ENCODE results near the gene PSMG4. TPM values are rescaled to one million over a fixed set of nuclear protein-coding genes. Genes with fewer than 3 reads are reported as not detected.

The PSMG4 gene
- total and polyA plus RNA-seq, 7 donors, result 18.6 to 31.3 (median 23.5) TPM

GRCh38 chr6:3249821-3250220, 8.9 kb upstream of the PSMG4 start:
- WGBS, 3 donors, result 68 to 89% (median 73%) methylated on average over 3 of the region's 3 CpGs

GRCh38 chr6:3250231-3250675, 8.5 kb upstream of the PSMG4 start:
- H3K27me3 ChIP-seq (ENCODE audit: insufficient read depth in 3 of 3, low read length in 2 of 3), result peaks cover 0 to 35% (median 7%) of the 10 kb centered on the region in 3 donors
- DNase-seq (no peak), ATAC-seq (no peak)
- H3K27ac ChIP-seq, result no peak overlapping the region
- TF ChIP-seq, protein P1, sequence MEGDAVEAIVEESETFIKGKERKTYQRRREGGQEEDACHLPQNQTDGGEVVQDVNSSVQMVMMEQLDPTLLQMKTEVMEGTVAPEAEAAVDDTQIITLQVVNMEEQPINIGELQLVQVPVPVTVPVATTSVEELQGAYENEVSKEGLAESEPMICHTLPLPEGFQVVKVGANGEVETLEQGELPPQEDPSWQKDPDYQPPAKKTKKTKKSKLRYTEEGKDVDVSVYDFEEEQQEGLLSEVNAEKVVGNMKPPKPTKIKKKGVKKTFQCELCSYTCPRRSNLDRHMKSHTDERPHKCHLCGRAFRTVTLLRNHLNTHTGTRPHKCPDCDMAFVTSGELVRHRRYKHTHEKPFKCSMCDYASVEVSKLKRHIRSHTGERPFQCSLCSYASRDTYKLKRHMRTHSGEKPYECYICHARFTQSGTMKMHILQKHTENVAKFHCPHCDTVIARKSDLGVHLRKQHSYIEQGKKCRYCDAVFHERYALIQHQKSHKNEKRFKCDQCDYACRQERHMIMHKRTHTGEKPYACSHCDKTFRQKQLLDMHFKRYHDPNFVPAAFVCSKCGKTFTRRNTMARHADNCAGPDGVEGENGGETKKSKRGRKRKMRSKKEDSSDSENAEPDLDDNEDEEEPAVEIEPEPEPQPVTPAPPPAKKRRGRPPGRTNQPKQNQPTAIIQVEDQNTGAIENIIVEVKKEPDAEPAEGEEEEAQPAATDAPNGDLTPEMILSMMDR (IDR thresholded peaks at IDR 0.05), result no peak
- H3K9me3 ChIP-seq, result no peaks in the 10 kb centered on the region
- H3K4me3 ChIP-seq, result no peak overlapping the region
- intact Hi-C loops (cut with DNase I), result loop anchor here (5.0 kb wide), 3 partner anchors 123 to 258 kb away; no protein-coding TSS in a partner anchor
- H3K4me1 ChIP-seq, result peaks cover 4% of the 10 kb centered on the region
- WGBS, 3 donors, result 50 to 60% (median 55%) methylated on average over 9 of the region's 9 CpGs
- H3K36me3 ChIP-seq (ENCODE audit: insufficient read depth in 1 of 2, low read depth in 1 of 2), result no peaks in the 10 kb centered on the region

More at GRCh38 chr6:3249821-3250220, 8.9 kb upstream of the PSMG4 start:
- Histone ChIP-seq H3K9me3 (no peaks in the 10 kb centered on the region), H3K4me3 (no peak overlapping the region), H3K27me3 (ENCODE audit: insufficient read depth in 3 of 3, low read length in 2 of 3) (peaks cover 0 to 35% (median 7%) of the 10 kb centered on the region in 3 donors), H3K27ac (no peak overlapping the region), H3K4me1 (peaks cover 4% of the 10 kb centered on the region), H3K36me3 (ENCODE audit: insufficient read depth in 1 of 2, low read depth in 1 of 2) (no peaks in the 10 kb centered on the region)
- intact Hi-C loops (cut with DNase I), result loop anchor here (5.0 kb wide), 4 partner anchors 83 to 258 kb away; no protein-coding TSS in a partner anchor
- DNase-seq (no peak), ATAC-seq (no peak)
- TF ChIP-seq, protein P1 (IDR thresholded peaks at IDR 0.05), result no peak

DNA sequence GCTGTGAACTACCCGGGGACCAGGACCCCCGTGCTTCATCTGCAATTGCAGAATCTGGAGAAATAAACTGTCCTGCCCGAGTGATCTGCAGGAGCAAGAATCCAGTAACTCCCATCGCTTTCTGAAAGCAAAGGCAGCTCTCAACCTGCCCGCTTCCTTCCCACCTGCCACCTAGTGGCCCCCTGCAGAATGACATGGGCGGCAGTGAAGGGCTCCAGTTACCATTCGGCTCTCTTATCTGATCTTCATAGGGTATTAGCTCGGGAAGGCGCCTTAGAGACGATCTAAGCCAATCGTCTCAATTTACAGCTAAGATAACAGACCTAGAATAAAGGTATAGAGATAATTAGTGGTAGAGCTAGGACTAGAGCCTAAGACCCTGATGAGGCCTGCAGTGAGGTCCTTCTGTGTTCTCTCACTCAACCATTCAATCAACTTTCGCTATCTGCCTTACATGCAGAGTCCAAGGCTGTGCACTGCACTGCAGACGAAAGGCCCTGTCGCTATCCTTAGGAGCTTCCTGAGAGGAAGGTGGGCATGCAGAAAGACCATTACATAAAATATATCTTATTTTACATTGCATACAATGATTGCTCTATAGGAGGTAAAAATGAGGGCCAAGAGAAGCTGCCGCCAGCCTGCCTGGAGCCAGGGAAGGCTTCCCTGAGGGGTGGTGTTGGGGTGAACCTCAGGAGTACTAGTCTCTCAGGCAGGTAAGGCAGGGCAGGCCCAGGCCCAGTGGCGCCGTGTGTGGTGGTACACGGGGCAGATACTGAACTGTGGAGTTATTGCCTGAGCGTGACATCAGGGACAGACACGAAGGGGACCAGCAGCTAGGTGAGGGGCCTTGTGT, 7.1 kb upstream of the PSMG4 start:
- Histone ChIP-seq H3K9me3 (no peaks in the 10 kb centered on the region), H3K27ac (no peak overlapping the region), H3K36me3 (ENCODE audit: insufficient read depth in 1 of 2, low read depth in 1 of 2) (no peaks in the 10 kb centered on the region), H3K27me3 (ENCODE audit: insufficient read depth in 3 of 3, low read length in 2 of 3) (peaks cover 0 to 30% (median 7%) of the 10 kb centered on the region in 3 donors), H3K4me3 (peak overlapping the region; percentile 39), H3K4me1 (peaks cover 4% of the 10 kb centered on the region)
- intact Hi-C loops (cut with DNase I), result loop anchor here (1.0 to 5.0 kb wide), 4 partner anchors 124 to 259 kb away; no protein-coding TSS in a partner anchor
- DNase-seq (peak; percentile 82 to 90), ATAC-seq (peak; percentile 73 to 91 (median 86))
- 34 to 41% (median 36%) methylated on average over 20 of the region's 20 CpGs for WGBS, 3 donors
- TF ChIP-seq, protein P1 (IDR thresholded peaks at IDR 0.05), result peak; percentile 99

GRCh38 chr6:3252369-3252768, 6.4 kb upstream of the PSMG4 start:
- TF ChIP-seq, protein P1 (IDR thresholded peaks at IDR 0.05), result no peak
- no peak for ATAC-seq
- Histone ChIP-seq H3K36me3 (ENCODE audit: insufficient read depth in 1 of 2, low read depth in 1 of 2) (no peaks in the 10 kb centered on the region), H3K27ac (no peak overlapping the region), H3K4me1 (peaks cover 4% of the 10 kb centered on the region), H3K4me3 (no peak overlapping the region), H3K9me3 (no peaks in the 10 kb centered on the region), H3K27me3 (ENCODE audit: insufficient read depth in 3 of 3, low read length in 2 of 3) (peaks cover 0 to 25% (median 5%) of the 10 kb centered on the region in 3 donors)
- intact Hi-C loops (cut with DNase I), result loop anchor here (5.0 kb wide), 3 partner anchors 125 to 260 kb away; no protein-coding TSS in a partner anchor
- 85 to 92% (median 91%) methylated on average over 10 of the region's 10 CpGs for WGBS, 3 donors
- DNase-seq, result no peak

Measured in psoas muscle (tissue), 8 donors.